WTC11 (cell line): Measurements from ENCODE around the gene KRTAP1-4. TPM values are rescaled to one million over a fixed set of nuclear protein-coding genes. Genes with fewer than 3 reads are reported as not detected.

ENCODE experiments used
- ATAC-seq: fragments of 200-7000 bp; cut with Tn5 transposase; 2 replicates; pipeline ENCODE4 v1.10.0; 2021; ENCODE audit warnings: mild to moderate bottlenecking, moderate library complexity
- CTCF ChIA-PET: fragments of 300-600 bp; sonication (Branson Sonifier 250); formaldehyde crosslinking; loops from one replicate; lab custom pipeline; 2021; ENCODE audit warnings: antibody characterized with exemption; lab: Charles Lee
- POLR2A ChIA-PET: fragments of 350-600 bp; sonication (Branson Sonifier 250); formaldehyde crosslinking; loops from one replicate; lab custom pipeline; 2021; ENCODE audit warnings: antibody characterized with exemption; lab: Charles Lee
- DNase-seq: peaks from one replicate; pipeline ENCODE4 v3.0.0; 2021; ENCODE audit warnings: low spot score
- H3K27ac Mint-ChIP-seq: 2 replicates; pipeline ENCODE4 v1.8.0; 2021; ENCODE audit warnings: mixed read lengths
- H3K27me3 Mint-ChIP-seq: 2 replicates; pipeline ENCODE4 v1.8.0; 2021; ENCODE audit warnings: low read depth, mild to moderate bottlenecking, moderate library complexity, mixed read lengths
- H3K36me3 Mint-ChIP-seq: 2 replicates; pipeline ENCODE4 v1.8.0; 2021; ENCODE audit warnings: mixed read lengths
- H3K4me1 Mint-ChIP-seq: 2 replicates; pipeline ENCODE4 v1.8.0; 2022; ENCODE audit warnings: mixed read lengths
- H3K4me3 Mint-ChIP-seq: 2 replicates; pipeline ENCODE4 v1.8.0; 2021; ENCODE audit warnings: mild to moderate bottlenecking, moderate library complexity, mixed read lengths
- H3K9me3 Mint-ChIP-seq: 2 replicates; pipeline ENCODE4 v1.8.0; 2021; ENCODE audit warnings: mixed read lengths
- CREM ChIP-seq: sonication (generic); formaldehyde crosslinking; IDR thresholded peaks from 2 replicates; pipeline ENCODE4 v1.8.1; 2022; ENCODE audit warnings: mild to moderate bottlenecking, missing genetic modification reagents, moderate library complexity
- FOXK1 ChIP-seq: sonication (generic); formaldehyde crosslinking; IDR thresholded peaks from 2 replicates; pipeline ENCODE4 v1.8.0; 2022; ENCODE audit warnings: mild to moderate bottlenecking, moderate library complexity, missing genetic modification reagents
- FOXP1 ChIP-seq: sonication (generic); formaldehyde crosslinking; IDR thresholded peaks from 2 replicates; pipeline ENCODE4 v1.8.0; 2022; ENCODE audit warnings: missing genetic modification reagents, mild to moderate bottlenecking, moderate library complexity, borderline replicate concordance
- GRHL2 ChIP-seq: fragments of 250-450 bp; sonication (Bioruptor Pico); IDR thresholded peaks from 2 replicates; pipeline ENCODE4 v1.8.0; 2022; ENCODE audit warnings: mild to moderate bottlenecking, moderate library complexity; ENCODE audit not compliant: insufficient replicate concordance, severe bottlenecking
- GTF2I ChIP-seq: fragments of 250-450 bp; sonication (Bioruptor Pico); conservative IDR thresholded peaks from 2 replicates; pipeline ENCODE4 v1.4.0; 2021; ENCODE audit warnings: mild to moderate bottlenecking
- JUN ChIP-seq: sonication (generic); formaldehyde crosslinking; IDR thresholded peaks from 2 replicates; pipeline ENCODE4 v1.8.0; 2023; ENCODE audit warnings: mild to moderate bottlenecking, missing genetic modification reagents
- MXD4 ChIP-seq: fragments of 250-450 bp; sonication (Bioruptor Pico); IDR thresholded peaks from 2 replicates; pipeline ENCODE4 v1.8.0; 2021; ENCODE audit warnings: mild to moderate bottlenecking, moderate library complexity, borderline replicate concordance
- PRRX2 ChIP-seq: fragments of 250-450 bp; sonication (Bioruptor Pico); IDR thresholded peaks from 2 replicates; pipeline ENCODE4 v1.8.0; 2021; ENCODE audit warnings: mild to moderate bottlenecking
- RELA ChIP-seq: sonication (generic); formaldehyde crosslinking; IDR thresholded peaks from 2 replicates; pipeline ENCODE4 v1.8.1; 2022; ENCODE audit warnings: missing genetic modification reagents, mild to moderate bottlenecking, borderline replicate concordance
- SMAD3 ChIP-seq: sonication (generic); formaldehyde crosslinking; IDR thresholded peaks from 2 replicates; pipeline ENCODE4 v1.8.0; 2022; ENCODE audit warnings: missing genetic modification reagents, mild to moderate bottlenecking, borderline replicate concordance
- SMAD4 ChIP-seq: sonication (generic); formaldehyde crosslinking; IDR thresholded peaks from 2 replicates; pipeline ENCODE4 v1.8.0; 2022; ENCODE audit warnings: mild to moderate bottlenecking, missing genetic modification reagents
- SP1 ChIP-seq: sonication (generic); formaldehyde crosslinking; conservative IDR thresholded peaks from 2 replicates; pipeline ENCODE4 v1.8.1; 2022; ENCODE audit warnings: missing genetic modification reagents
- TEAD4 ChIP-seq: sonication (generic); formaldehyde crosslinking; IDR thresholded peaks from 2 replicates; pipeline ENCODE4 v1.8.0; 2022; ENCODE audit warnings: mild to moderate bottlenecking, missing genetic modification reagents
- ZBTB21 ChIP-seq: sonication (generic); formaldehyde crosslinking; IDR thresholded peaks from 2 replicates; pipeline ENCODE4 v1.8.1; 2023; ENCODE audit warnings: mild to moderate bottlenecking, missing genetic modification reagents, borderline replicate concordance
- ZNF396 ChIP-seq: fragments of 250-450 bp; sonication (Bioruptor Pico); IDR thresholded peaks from 2 replicates; pipeline ENCODE4 v1.8.0; 2021; ENCODE audit warnings: mild to moderate bottlenecking, moderate library complexity, borderline replicate concordance
- total RNA-seq: library from RNA; stranded (reverse); gene quantifications from 3 replicates; pipeline ENCODE4 v1.2.3, GENCODE V29; 2021
- TF ChIP-seq, protein P1 (sequence below): sonication (generic); formaldehyde crosslinking; IDR thresholded peaks from 2 replicates; pipeline ENCODE4 v1.8.1; 2023; ENCODE audit warnings: mild to moderate bottlenecking, missing genetic modification reagents, borderline replicate concordance
- TF ChIP-seq, protein P2 (sequence below): fragments of 250-450 bp; sonication (Bioruptor Pico); conservative IDR thresholded peaks from 2 replicates; pipeline ENCODE4 v1.9.0; 2021; ENCODE audit warnings: mild to moderate bottlenecking
- TF ChIP-seq, protein P3 (sequence below): sonication (generic); formaldehyde crosslinking; IDR thresholded peaks from 2 replicates; pipeline ENCODE4 v1.8.1; 2023; ENCODE audit warnings: mild to moderate bottlenecking, moderate library complexity, missing genetic modification reagents
- TF ChIP-seq, protein P4 (sequence below): sonication (generic); formaldehyde crosslinking; IDR thresholded peaks from 2 replicates; pipeline ENCODE4 v1.8.1; 2023; ENCODE audit warnings: mild to moderate bottlenecking, missing genetic modification reagents, moderate library complexity

The KRTAP1-4 gene
- total RNA-seq, 1 experiment from 2014 or later = not detected

DNA sequence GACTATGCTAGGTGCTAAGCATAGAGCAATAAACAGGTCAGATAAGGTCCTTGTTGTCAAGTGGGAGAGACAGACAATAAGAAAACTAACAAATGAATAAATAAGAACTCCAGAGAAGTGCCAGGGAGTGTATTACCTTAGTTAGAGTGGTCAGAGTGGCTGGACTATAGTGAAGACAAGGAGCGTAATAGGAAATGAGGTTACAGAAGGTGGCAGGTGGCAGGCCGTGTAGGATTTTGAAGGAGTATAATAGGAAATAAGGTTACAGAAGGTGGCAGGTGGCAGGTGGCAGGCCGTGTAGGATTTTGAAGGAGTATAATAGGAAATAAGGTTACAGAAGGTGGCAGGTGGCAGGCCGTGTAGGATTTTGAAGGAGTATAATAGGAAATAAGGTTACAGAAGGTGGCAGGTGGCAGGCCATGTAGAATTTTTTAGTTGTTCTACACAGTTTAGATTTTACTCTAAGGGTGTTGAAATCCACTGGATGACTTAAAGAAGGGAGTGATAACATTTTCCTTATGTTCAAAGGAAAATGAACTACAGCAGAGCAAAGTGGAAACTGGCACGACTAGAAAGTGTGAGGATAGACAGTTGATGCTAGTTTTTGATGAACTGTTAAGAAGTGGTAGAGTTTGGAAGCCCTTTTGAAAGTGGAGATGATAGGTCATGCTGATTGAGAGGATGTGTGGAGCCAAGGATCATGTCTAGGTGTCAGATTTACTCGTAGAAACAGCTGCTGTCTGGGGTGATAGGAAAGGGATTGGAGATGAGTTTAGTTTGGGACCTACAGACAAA lies 17.5 kb downstream of the KRTAP1-4 start (continued):
- TF ChIP-seq, protein P1, sequence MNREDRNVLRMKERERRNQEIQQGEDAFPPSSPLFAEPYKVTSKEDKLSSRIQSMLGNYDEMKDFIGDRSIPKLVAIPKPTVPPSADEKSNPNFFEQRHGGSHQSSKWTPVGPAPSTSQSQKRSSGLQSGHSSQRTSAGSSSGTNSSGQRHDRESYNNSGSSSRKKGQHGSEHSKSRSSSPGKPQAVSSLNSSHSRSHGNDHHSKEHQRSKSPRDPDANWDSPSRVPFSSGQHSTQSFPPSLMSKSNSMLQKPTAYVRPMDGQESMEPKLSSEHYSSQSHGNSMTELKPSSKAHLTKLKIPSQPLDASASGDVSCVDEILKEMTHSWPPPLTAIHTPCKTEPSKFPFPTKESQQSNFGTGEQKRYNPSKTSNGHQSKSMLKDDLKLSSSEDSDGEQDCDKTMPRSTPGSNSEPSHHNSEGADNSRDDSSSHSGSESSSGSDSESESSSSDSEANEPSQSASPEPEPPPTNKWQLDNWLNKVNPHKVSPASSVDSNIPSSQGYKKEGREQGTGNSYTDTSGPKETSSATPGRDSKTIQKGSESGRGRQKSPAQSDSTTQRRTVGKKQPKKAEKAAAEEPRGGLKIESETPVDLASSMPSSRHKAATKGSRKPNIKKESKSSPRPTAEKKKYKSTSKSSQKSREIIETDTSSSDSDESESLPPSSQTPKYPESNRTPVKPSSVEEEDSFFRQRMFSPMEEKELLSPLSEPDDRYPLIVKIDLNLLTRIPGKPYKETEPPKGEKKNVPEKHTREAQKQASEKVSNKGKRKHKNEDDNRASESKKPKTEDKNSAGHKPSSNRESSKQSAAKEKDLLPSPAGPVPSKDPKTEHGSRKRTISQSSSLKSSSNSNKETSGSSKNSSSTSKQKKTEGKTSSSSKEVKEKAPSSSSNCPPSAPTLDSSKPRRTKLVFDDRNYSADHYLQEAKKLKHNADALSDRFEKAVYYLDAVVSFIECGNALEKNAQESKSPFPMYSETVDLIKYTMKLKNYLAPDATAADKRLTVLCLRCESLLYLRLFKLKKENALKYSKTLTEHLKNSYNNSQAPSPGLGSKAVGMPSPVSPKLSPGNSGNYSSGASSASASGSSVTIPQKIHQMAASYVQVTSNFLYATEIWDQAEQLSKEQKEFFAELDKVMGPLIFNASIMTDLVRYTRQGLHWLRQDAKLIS (CRISPR knock-in tag) = no peak

DNA sequence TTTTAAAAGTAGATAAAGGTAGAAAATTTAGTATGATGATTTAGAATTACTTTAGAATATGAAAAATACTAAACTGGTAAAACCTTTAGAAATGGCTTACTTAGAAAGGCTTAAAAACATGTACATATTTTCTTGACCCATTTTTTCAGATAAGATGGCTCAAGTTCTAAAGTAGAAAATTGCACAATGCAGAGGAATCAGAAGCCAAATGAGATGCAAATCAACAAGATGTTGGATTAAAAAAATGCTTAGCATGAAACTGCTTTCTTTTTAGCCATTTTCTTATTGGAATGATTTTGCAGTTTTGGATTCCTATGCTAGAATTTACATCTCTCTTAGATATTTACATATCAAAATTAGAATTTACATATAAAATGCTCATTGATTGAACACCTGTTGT lies 19.6 kb downstream of the KRTAP1-4 start:
- H3K27me3 Mint-ChIP-seq = no peaks in the 10 kb centered on the region
- H3K27ac Mint-ChIP-seq = no peak overlapping the region
- H3K36me3 Mint-ChIP-seq = no peaks in the 10 kb centered on the region
- no peak for DNase-seq
- ChIA-PET CTCF (no interaction called here), POLR2A (no interaction called here)
- ATAC-seq = no peak
- TF ChIP-seq RELA (CRISPR knock-in tag) (no peak), SP1 (CRISPR knock-in tag) (no peak), SMAD3 (CRISPR knock-in tag) (no peak), FOXP1 (no peak), JUN (no peak), MXD4 (CRISPR knock-in tag) (no peak), SMAD4 (CRISPR knock-in tag) (no peak)
- TF ChIP-seq, protein P2, sequence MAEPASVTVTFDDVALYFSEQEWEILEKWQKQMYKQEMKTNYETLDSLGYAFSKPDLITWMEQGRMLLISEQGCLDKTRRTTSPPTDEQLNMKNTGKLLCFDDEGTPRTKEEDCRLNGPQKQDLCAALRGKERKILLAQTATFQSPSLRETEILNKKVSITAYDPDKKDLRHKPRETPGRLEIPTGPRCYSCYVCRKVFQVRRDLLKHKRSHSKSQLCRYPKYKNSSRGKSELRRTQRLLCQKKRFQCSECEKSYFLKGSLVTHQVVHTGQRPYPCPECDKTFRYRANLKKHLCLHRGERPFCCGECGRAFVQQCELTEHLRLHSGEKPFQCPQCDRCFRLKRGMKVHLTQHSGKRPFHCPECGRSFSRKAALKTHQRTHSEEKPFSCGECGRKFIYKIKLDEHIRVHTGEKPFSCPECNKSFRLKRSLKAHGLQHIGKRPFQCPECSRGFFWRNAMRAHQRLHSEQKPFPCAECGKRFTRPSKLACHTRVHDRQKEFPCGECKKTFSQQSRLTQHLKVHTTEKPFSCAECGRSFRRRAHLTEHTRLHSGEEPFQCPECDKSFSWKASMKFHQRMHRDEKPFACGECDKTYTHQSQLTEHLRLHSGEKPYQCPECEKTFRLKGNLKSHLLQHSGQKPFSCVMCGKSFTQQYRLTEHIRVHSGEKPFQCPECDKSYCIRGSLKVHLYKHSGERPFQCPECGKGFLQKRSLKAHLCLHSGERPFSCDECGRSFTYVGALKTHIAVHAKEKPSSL (CRISPR knock-in tag) = no peak
- H3K4me1 Mint-ChIP-seq = peaks cover 15% of the 10 kb centered on the region
- no peak overlapping the region for H3K4me3 Mint-ChIP-seq
- H3K9me3 Mint-ChIP-seq = 0 out of 2 replicates have a peak, but pooled peaks cover 7% of the 10 kb centered on the region

DNA sequence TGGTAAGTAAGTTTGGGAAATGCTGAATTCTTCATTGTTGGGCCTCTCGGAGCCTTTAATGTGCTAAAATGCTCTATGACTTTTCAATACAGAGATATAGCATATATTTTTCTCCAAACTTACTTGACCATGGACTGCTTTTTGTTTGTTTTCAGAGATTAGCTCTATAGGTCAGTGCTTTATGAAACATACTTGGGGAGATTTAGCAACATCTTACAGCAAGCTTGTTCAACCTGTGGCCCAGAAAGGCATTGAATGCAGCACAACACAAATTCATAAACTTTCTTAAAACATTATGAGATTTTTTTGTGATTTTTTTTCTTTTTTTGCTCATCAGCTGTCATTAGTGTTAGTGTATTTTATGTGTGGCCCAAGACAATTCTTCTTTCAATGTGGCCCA lies 20.1 kb downstream of the KRTAP1-4 start:
- Mint-ChIP-seq H3K27me3 (no peaks in the 10 kb centered on the region), H3K9me3 (0 out of 2 replicates have a peak, but pooled peaks cover 7% of the 10 kb centered on the region), H3K27ac (no peak overlapping the region), H3K36me3 (no peaks in the 10 kb centered on the region), H3K4me3 (no peak overlapping the region), H3K4me1 (peaks cover 15% of the 10 kb centered on the region)
- DNase-seq (no peak), ATAC-seq (no peak)
- CTCF ChIA-PET = no interaction called here
- POLR2A ChIA-PET = no interaction called here
- TF ChIP-seq TEAD4 (CRISPR knock-in tag) (no peak), GRHL2 (CRISPR knock-in tag) (no peak), ZBTB21 (CRISPR knock-in tag) (no peak), PRRX2 (no peak), FOXK1 (CRISPR knock-in tag) (no peak), ZNF396 (CRISPR knock-in tag) (no peak), GTF2I (no peak), SP1 (CRISPR knock-in tag) (no peak), CREM (no peak)
- TF ChIP-seq, protein P3, sequence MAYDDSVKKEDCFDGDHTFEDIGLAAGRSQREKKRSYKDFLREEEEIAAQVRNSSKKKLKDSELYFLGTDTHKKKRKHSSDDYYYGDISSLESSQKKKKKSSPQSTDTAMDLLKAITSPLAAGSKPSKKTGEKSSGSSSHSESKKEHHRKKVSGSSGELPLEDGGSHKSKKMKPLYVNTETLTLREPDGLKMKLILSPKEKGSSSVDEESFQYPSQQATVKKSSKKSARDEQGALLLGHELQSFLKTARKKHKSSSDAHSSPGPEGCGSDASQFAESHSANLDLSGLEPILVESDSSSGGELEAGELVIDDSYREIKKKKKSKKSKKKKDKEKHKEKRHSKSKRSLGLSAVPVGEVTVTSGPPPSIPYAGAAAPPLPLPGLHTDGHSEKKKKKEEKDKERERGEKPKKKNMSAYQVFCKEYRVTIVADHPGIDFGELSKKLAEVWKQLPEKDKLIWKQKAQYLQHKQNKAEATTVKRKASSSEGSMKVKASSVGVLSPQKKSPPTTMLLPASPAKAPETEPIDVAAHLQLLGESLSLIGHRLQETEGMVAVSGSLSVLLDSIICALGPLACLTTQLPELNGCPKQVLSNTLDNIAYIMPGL (CRISPR knock-in tag) = no peak
- TF ChIP-seq, protein P4, sequence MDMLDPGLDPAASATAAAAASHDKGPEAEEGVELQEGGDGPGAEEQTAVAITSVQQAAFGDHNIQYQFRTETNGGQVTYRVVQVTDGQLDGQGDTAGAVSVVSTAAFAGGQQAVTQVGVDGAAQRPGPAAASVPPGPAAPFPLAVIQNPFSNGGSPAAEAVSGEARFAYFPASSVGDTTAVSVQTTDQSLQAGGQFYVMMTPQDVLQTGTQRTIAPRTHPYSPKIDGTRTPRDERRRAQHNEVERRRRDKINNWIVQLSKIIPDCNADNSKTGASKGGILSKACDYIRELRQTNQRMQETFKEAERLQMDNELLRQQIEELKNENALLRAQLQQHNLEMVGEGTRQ = no peak
